WTC11 (cell line): Measurements from ENCODE around the gene IGFL2. TPM values are rescaled to one million over a fixed set of nuclear protein-coding genes. Genes with fewer than 3 reads are reported as not detected.
"Not testable (repeated sequence)": the region's sequence is repeated elsewhere in the genome, so short reads cannot be mapped to it uniquely, and the experiment has no call there.

ENCODE experiments used
- ATAC-seq: fragments of 200-7000 bp; cut with Tn5 transposase; 2 replicates; pipeline ENCODE4 v1.10.0; 2021; ENCODE audit warnings: mild to moderate bottlenecking, moderate library complexity
- CTCF ChIA-PET: fragments of 300-600 bp; sonication (Branson Sonifier 250); formaldehyde crosslinking; loops from one replicate; lab custom pipeline; 2021; ENCODE audit warnings: antibody characterized with exemption; lab: Charles Lee
- POLR2A ChIA-PET: fragments of 350-600 bp; sonication (Branson Sonifier 250); formaldehyde crosslinking; loops from one replicate; lab custom pipeline; 2021; ENCODE audit warnings: antibody characterized with exemption; lab: Charles Lee
- DNase-seq: peaks from one replicate; pipeline ENCODE4 v3.0.0; 2021; ENCODE audit warnings: low spot score
- H3K27ac Mint-ChIP-seq: 2 replicates; pipeline ENCODE4 v1.8.0; 2021; ENCODE audit warnings: mixed read lengths
- H3K27me3 Mint-ChIP-seq: 2 replicates; pipeline ENCODE4 v1.8.0; 2021; ENCODE audit warnings: low read depth, mild to moderate bottlenecking, moderate library complexity, mixed read lengths
- H3K36me3 Mint-ChIP-seq: 2 replicates; pipeline ENCODE4 v1.8.0; 2021; ENCODE audit warnings: mixed read lengths
- H3K4me1 Mint-ChIP-seq: 2 replicates; pipeline ENCODE4 v1.8.0; 2022; ENCODE audit warnings: mixed read lengths
- H3K4me3 Mint-ChIP-seq: 2 replicates; pipeline ENCODE4 v1.8.0; 2021; ENCODE audit warnings: mild to moderate bottlenecking, moderate library complexity, mixed read lengths
- H3K9me3 Mint-ChIP-seq: 2 replicates; pipeline ENCODE4 v1.8.0; 2021; ENCODE audit warnings: mixed read lengths
- CDX4 ChIP-seq: fragments of 250-450 bp; sonication (Bioruptor Pico); IDR thresholded peaks from 2 replicates; pipeline ENCODE4 v1.9.0; 2021; ENCODE audit warnings: moderate library complexity, mild to moderate bottlenecking, inconsistent platforms, borderline replicate concordance
- E2F4 ChIP-seq: sonication (generic); formaldehyde crosslinking; IDR thresholded peaks from 2 replicates; pipeline ENCODE4 v1.8.1; 2022; ENCODE audit warnings: low read depth, mild to moderate bottlenecking, moderate library complexity, missing genetic modification reagents, borderline replicate concordance
- FOXP1 ChIP-seq: sonication (generic); formaldehyde crosslinking; IDR thresholded peaks from 2 replicates; pipeline ENCODE4 v1.8.0; 2022; ENCODE audit warnings: missing genetic modification reagents, mild to moderate bottlenecking, moderate library complexity, borderline replicate concordance
- GTF2I ChIP-seq: fragments of 250-450 bp; sonication (Bioruptor Pico); conservative IDR thresholded peaks from 2 replicates; pipeline ENCODE4 v1.4.0; 2021; ENCODE audit warnings: mild to moderate bottlenecking
- MLX ChIP-seq: sonication (generic); formaldehyde crosslinking; IDR thresholded peaks from 2 replicates; pipeline ENCODE4 v1.8.1; 2023; ENCODE audit warnings: mild to moderate bottlenecking, missing genetic modification reagents, moderate library complexity
- NR3C1 ChIP-seq: sonication (generic); formaldehyde crosslinking; conservative IDR thresholded peaks from 2 replicates; pipeline ENCODE4 v1.8.1; 2023; ENCODE audit warnings: low read depth, mild to moderate bottlenecking, missing genetic modification reagents
- TEAD4 ChIP-seq: sonication (generic); formaldehyde crosslinking; IDR thresholded peaks from 2 replicates; pipeline ENCODE4 v1.8.0; 2022; ENCODE audit warnings: mild to moderate bottlenecking, missing genetic modification reagents
- ZNF317 ChIP-seq: sonication (generic); formaldehyde crosslinking; IDR thresholded peaks from 2 replicates; pipeline ENCODE4 v1.8.1; 2023; ENCODE audit warnings: low read depth, mild to moderate bottlenecking, moderate library complexity, missing genetic modification reagents, borderline replicate concordance
- ZNF512 ChIP-seq: sonication (generic); formaldehyde crosslinking; IDR thresholded peaks from 2 replicates; pipeline ENCODE4 v1.8.1; 2022; ENCODE audit warnings: missing genetic modification reagents, borderline replicate concordance
- total RNA-seq: library from RNA; stranded (reverse); gene quantifications from 3 replicates; pipeline ENCODE4 v1.2.3, GENCODE V29; 2021
- TF ChIP-seq, protein P1 (sequence below): sonication (generic); formaldehyde crosslinking; IDR thresholded peaks from 2 replicates; pipeline ENCODE4 v1.8.0; 2023; ENCODE audit warnings: missing genetic modification reagents
- TF ChIP-seq, protein P2 (sequence below): sonication (generic); formaldehyde crosslinking; IDR thresholded peaks from 2 replicates; pipeline ENCODE4 v1.8.1; 2023; ENCODE audit warnings: mild to moderate bottlenecking, missing genetic modification reagents, moderate library complexity
- TF ChIP-seq, protein P3 (sequence below): fragments of 250-450 bp; sonication (Bioruptor Pico); conservative IDR thresholded peaks from 2 replicates; pipeline ENCODE4 v1.9.0; 2021; ENCODE audit warnings: mild to moderate bottlenecking
- TF ChIP-seq, protein P4 (sequence below): fragments of 250-450 bp; sonication (Bioruptor Pico); IDR thresholded peaks from 2 replicates; pipeline ENCODE4 v1.9.0; 2021; ENCODE audit warnings: mild to moderate bottlenecking
- TF ChIP-seq, protein P5 (sequence below): sonication (generic); formaldehyde crosslinking; IDR thresholded peaks from 2 replicates; pipeline ENCODE4 v1.8.0; 2022; ENCODE audit warnings: mild to moderate bottlenecking, missing genetic modification reagents

The IGFL2 gene
- total RNA-seq, 1 experiment from 2014 or later = not detected

- DNase-seq = no peak
- Mint-ChIP-seq H3K27me3 (peaks cover 33% of the 10 kb centered on the region), H3K27ac (no peak overlapping the region), H3K4me1 (no peaks in the 10 kb centered on the region), H3K9me3 (peaks cover 42% of the 10 kb centered on the region), H3K36me3 (peaks cover 13% of the 10 kb centered on the region; the same call in 1 of the 2 replicates), H3K4me3 (no peak overlapping the region)
- no peak for ATAC-seq
- CTCF ChIA-PET = interaction anchor here (1.1 kb wide), 1 partner anchor 82 kb away, joined by 3 read pairs; no protein-coding TSS in a partner anchor
- TF ChIP-seq, protein P1, sequence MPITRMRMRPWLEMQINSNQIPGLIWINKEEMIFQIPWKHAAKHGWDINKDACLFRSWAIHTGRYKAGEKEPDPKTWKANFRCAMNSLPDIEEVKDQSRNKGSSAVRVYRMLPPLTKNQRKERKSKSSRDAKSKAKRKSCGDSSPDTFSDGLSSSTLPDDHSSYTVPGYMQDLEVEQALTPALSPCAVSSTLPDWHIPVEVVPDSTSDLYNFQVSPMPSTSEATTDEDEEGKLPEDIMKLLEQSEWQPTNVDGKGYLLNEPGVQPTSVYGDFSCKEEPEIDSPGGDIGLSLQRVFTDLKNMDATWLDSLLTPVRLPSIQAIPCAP = no peak
- POLR2A ChIA-PET = no interaction called here
Observed at GRCh38 chr19:46160233-46160775, 12.3 kb downstream of the IGFL2 start.

GRCh38 chr19:46161642-46162257 is 13.7 kb downstream of the IGFL2 start:
- H3K4me3 Mint-ChIP-seq, H3K27ac Mint-ChIP-seq, ATAC-seq, CTCF ChIA-PET, H3K4me1 Mint-ChIP-seq, POLR2A ChIA-PET, DNase-seq: not testable (repeated sequence)
- Mint-ChIP-seq H3K36me3 (peaks cover 13% of the 10 kb centered on the region; the same call in 1 of the 2 replicates), H3K9me3 (peaks cover 42% of the 10 kb centered on the region), H3K27me3 (peaks cover 33% of the 10 kb centered on the region)

DNA sequence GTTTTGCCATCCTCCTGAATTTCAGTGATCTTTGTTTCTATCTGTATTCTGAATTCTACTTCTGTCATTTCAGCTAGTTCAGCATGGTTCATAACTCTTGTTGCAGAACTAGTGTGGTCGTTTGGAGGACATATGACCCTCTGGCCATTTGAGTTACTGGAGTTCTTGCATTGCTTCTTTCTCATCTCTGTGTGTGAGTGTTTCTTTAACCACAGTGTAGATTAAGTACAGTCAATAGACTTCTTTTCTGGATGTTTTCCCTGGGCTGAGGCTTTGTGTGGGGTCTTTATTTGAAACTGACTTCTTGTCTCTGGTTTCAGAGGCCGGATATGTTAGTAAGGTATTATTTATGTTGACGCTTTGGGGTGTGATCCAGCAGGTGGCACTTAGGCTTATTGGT is 14.7 kb downstream of the IGFL2 start:
- Mint-ChIP-seq H3K4me1 (peaks cover 9% of the 10 kb centered on the region), H3K27ac (no peak overlapping the region), H3K27me3 (peaks cover 33% of the 10 kb centered on the region), H3K4me3 (no peak overlapping the region), H3K36me3 (peaks cover 13% of the 10 kb centered on the region; the same call in 1 of the 2 replicates), H3K9me3 (peaks cover 46% of the 10 kb centered on the region)
- ChIA-PET POLR2A (no interaction called here), CTCF (no interaction called here)
- TF ChIP-seq ZNF512 (CRISPR knock-in tag) (no peak), FOXP1 (CRISPR knock-in tag) (no peak), CDX4 (no peak), ZNF317 (no peak), E2F4 (no peak), TEAD4 (CRISPR knock-in tag) (no peak), GTF2I (CRISPR knock-in tag) (no peak), MLX (CRISPR knock-in tag) (no peak), NR3C1 (CRISPR knock-in tag) (no peak)
- TF ChIP-seq, protein P1 = no peak
- TF ChIP-seq, protein P2, sequence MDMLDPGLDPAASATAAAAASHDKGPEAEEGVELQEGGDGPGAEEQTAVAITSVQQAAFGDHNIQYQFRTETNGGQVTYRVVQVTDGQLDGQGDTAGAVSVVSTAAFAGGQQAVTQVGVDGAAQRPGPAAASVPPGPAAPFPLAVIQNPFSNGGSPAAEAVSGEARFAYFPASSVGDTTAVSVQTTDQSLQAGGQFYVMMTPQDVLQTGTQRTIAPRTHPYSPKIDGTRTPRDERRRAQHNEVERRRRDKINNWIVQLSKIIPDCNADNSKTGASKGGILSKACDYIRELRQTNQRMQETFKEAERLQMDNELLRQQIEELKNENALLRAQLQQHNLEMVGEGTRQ (CRISPR knock-in tag) = no peak
- TF ChIP-seq, protein P3, sequence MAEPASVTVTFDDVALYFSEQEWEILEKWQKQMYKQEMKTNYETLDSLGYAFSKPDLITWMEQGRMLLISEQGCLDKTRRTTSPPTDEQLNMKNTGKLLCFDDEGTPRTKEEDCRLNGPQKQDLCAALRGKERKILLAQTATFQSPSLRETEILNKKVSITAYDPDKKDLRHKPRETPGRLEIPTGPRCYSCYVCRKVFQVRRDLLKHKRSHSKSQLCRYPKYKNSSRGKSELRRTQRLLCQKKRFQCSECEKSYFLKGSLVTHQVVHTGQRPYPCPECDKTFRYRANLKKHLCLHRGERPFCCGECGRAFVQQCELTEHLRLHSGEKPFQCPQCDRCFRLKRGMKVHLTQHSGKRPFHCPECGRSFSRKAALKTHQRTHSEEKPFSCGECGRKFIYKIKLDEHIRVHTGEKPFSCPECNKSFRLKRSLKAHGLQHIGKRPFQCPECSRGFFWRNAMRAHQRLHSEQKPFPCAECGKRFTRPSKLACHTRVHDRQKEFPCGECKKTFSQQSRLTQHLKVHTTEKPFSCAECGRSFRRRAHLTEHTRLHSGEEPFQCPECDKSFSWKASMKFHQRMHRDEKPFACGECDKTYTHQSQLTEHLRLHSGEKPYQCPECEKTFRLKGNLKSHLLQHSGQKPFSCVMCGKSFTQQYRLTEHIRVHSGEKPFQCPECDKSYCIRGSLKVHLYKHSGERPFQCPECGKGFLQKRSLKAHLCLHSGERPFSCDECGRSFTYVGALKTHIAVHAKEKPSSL (CRISPR knock-in tag) = no peak
- TF ChIP-seq, protein P4, sequence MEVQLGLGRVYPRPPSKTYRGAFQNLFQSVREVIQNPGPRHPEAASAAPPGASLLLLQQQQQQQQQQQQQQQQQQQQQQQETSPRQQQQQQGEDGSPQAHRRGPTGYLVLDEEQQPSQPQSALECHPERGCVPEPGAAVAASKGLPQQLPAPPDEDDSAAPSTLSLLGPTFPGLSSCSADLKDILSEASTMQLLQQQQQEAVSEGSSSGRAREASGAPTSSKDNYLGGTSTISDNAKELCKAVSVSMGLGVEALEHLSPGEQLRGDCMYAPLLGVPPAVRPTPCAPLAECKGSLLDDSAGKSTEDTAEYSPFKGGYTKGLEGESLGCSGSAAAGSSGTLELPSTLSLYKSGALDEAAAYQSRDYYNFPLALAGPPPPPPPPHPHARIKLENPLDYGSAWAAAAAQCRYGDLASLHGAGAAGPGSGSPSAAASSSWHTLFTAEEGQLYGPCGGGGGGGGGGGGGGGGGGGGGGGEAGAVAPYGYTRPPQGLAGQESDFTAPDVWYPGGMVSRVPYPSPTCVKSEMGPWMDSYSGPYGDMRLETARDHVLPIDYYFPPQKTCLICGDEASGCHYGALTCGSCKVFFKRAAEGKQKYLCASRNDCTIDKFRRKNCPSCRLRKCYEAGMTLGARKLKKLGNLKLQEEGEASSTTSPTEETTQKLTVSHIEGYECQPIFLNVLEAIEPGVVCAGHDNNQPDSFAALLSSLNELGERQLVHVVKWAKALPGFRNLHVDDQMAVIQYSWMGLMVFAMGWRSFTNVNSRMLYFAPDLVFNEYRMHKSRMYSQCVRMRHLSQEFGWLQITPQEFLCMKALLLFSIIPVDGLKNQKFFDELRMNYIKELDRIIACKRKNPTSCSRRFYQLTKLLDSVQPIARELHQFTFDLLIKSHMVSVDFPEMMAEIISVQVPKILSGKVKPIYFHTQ (CRISPR knock-in tag) = no peak
- TF ChIP-seq, protein P5, sequence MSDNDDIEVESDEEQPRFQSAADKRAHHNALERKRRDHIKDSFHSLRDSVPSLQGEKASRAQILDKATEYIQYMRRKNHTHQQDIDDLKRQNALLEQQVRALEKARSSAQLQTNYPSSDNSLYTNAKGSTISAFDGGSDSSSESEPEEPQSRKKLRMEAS (CRISPR knock-in tag) = no peak
- ATAC-seq (no peak), DNase-seq (no peak)
